ENCODE results near the gene MOV10. TPM values are rescaled to one million over a fixed set of nuclear protein-coding genes. Genes with fewer than 3 reads are reported as not detected.

MOV10 gene
- total and polyA plus RNA-seq, 2 of the 8 experiments (the other 6 are each of a cell fraction or from before 2014, with no cell fraction given) = 57.3 to 109 TPM

DNA sequence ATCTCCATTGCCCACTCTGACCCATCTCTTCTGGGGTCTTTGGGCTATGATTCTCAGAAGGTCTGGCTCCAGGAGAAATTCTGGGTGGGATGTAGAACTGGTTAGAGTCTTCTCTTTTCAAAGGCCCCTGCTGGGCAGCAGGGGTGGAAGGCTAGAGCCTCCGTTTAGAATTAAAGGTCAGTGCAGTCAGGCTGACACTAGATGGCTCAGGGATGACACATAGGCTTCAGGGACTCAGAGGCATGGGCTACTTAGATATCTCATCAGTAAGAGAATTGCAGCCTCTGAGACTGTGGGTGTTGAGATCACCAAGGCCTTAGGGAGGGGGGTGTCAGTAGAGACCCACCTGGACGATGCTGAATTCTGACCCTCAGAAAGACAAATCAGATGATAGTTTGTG, 53.3 kb downstream of the MOV10 start:
- peaks cover 8 to 12% (median 10%) of the 10 kb centered on the region in 4 experiments for H3K4me1 ChIP-seq (replicated peaks in 1 of 4; ENCODE audit: control insufficient read depth in 3 of 4, insufficient read depth in 4 of 4, low read length in 3 of 4)
- H2BK120ac ChIP-seq (replicated peaks; ENCODE audit: low read depth, low read length) = no peak overlapping the region
- H3K79me1 ChIP-seq (ENCODE audit: low read depth, low read length) = no peaks in the 10 kb centered on the region
- H2BK15ac ChIP-seq (ENCODE audit: low read length) = no peak overlapping the region
- no peak overlapping the region for H3K4ac ChIP-seq (replicated peaks; ENCODE audit: insufficient read length, low read depth, low read length)
- no peak for FAIRE-seq
- no peak overlapping the region for H3K27ac ChIP-seq (ENCODE audit: low read depth, low read length)
- H4K20me1 ChIP-seq (replicated peaks in 1 of 2; ENCODE audit: control insufficient read depth in 1 of 2, insufficient read depth in 2 of 2, low read length in 2 of 2) = no peaks in the 10 kb centered on the region
- peaks cover 2% of the 10 kb centered on the region; the same call in 1 of the 2 replicates for H3K23me2 ChIP-seq (ENCODE audit: low read depth, low read length)
- WGBS, 2 experiments (ENCODE audit: extremely low coverage in 1 of 2, insufficient coverage in 1 of 2, insufficient read length in 1 of 2, insufficient replicate concordance in 2 of 2, low coverage in 1 of 2, low lambda C conversion rate in 2 of 2, missing lambda C conversion rate in 1 of 2) = 55% methylated on average over 2 of the region's 2 CpGs; no CpG with 5 or more reads in 1 of the 2 experiments
- H2AK5ac ChIP-seq (ENCODE audit: low read depth, low read length) = no peak overlapping the region
- H3K4me2 ChIP-seq (ENCODE audit: insufficient read depth in 1 of 2, low read depth in 2 of 2, low read length in 2 of 2) = no peak overlapping the region
- H3K14ac ChIP-seq (ENCODE audit: insufficient read length) = no peak overlapping the region
- H3K9me3 ChIP-seq (ENCODE audit: insufficient read depth in 2 of 2, low read depth in 1 of 2, low read length in 1 of 2) = peaks cover 0 to 4% of the 10 kb centered on the region in 2 experiments; a peak in 1 of 4 replicates
- peaks cover 0 to 16% (median 8%) of the 10 kb centered on the region in 4 experiments; a peak in 3 of 7 replicates for H3K27me3 ChIP-seq (replicated peaks in 1 of 4; ENCODE audit: control insufficient read depth in 3 of 4, extremely low read depth in 1 of 4, insufficient read depth in 3 of 4, low read length in 3 of 4)
- ChIA-PET POLR2A (ENCODE audit: partially characterized antibody) (interaction anchor here (1.0 to 1.4 kb wide), 2 partner anchors 76 to 81 kb away, joined by 3 to 5 read pairs; no protein-coding TSS in a partner anchor), CTCF (ENCODE audit: partially characterized antibody) (interaction anchor here (0.9 to 3.9 kb wide), 7 partner anchors 8 to 345 kb away, joined by 3 to 31 read pairs (median 4); partner anchors contain the start of genes LRIG2 and PPM1J)
- no peak overlapping the region for H3K9ac ChIP-seq (replicated peaks in 1 of 4; ENCODE audit: extremely low read depth in 1 of 4, low read depth in 3 of 4, low read length in 3 of 4)
- H2BK5ac ChIP-seq (ENCODE audit: low read depth, low read length) = no peak overlapping the region
- H2BK20ac ChIP-seq (ENCODE audit: low read length) = no peak overlapping the region
- H3K23ac ChIP-seq (ENCODE audit: insufficient read length) = no peak overlapping the region
- no peak overlapping the region for H3K18ac ChIP-seq (ENCODE audit: extremely low read depth, low read length)
- no peak overlapping the region for H4K8ac ChIP-seq (ENCODE audit: extremely low read depth, insufficient read depth, low read length)
- H3K56ac ChIP-seq (replicated peaks; ENCODE audit: insufficient read length, low read depth, low read length) = no peak overlapping the region
- no peak overlapping the region for H3K4me3 ChIP-seq (ENCODE audit: extremely low read depth in 1 of 4, insufficient read depth in 2 of 4, low read depth in 3 of 4, low read length in 4 of 4)
- H4K91ac ChIP-seq (replicated peaks; ENCODE audit: insufficient read length, low read length) = no peak overlapping the region
- no peak overlapping the region for H2AFZ ChIP-seq (ENCODE audit: low read length)
- no peak overlapping the region for H4K5ac ChIP-seq (ENCODE audit: insufficient read length, low read depth, low read length)
- H3K79me2 ChIP-seq (ENCODE audit: control insufficient read depth in 1 of 2, insufficient read depth in 2 of 2, low read length in 2 of 2) = no peaks in the 10 kb centered on the region
- H3K36me3 ChIP-seq (ENCODE audit: control insufficient read depth in 2 of 4, insufficient read depth in 4 of 4, low read length in 3 of 4) = no peaks in the 10 kb centered on the region
- H2BK12ac ChIP-seq (ENCODE audit: low read depth, low read length) = no peak overlapping the region
- DNase-seq (ENCODE audit: low read depth in 1 of 2, low spot score in 2 of 2) = no peak
- TF ChIP-seq BACH1 (IDR thresholded peaks at IDR 0.05; ENCODE audit: low read length) (no peak), POU5F1 (IDR thresholded peaks at IDR 0.05; ENCODE audit: low read depth, low read length) (no peak), SP1 (IDR thresholded peaks at IDR 0.05; ENCODE audit: low read depth, low read length) (no peak), RNF2 (IDR thresholded peaks at IDR 0.05; ENCODE audit: borderline replicate concordance, low read depth, low read length, missing control alignments, poor library complexity, severe bottlenecking) (no peak), RXRA (IDR thresholded peaks at IDR 0.05; ENCODE audit: insufficient read depth, low read depth, low read length) (no peak), JUND (IDR thresholded peaks at IDR 0.05; ENCODE audit: low read length) (no peak), CTCF (IDR thresholded peaks at IDR 0.05; ENCODE audit: control extremely low read depth in 1 of 3, insufficient read depth in 1 of 3, low read depth in 1 of 3, low read length in 3 of 3) (peak in 2 of 3 experiments; percentile 10 to 27; a peak in 1 of 4 replicates), SAP30 (IDR thresholded peaks at IDR 0.05; ENCODE audit: insufficient read depth, insufficient replicate concordance, low read length) (no peak), CBX8 (IDR thresholded peaks at IDR 0.05; ENCODE audit: borderline replicate concordance, low read depth, low read length) (no peak), RBBP5 (IDR thresholded peaks at IDR 0.05; ENCODE audit: borderline replicate concordance, low read depth, low read length) (no peak)
